CD8-positive, alpha-beta memory T cell (primary cell): Measurements from ENCODE around the gene UBA7. TPM values are rescaled to one million over a fixed set of nuclear protein-coding genes. Genes with fewer than 3 reads are reported as not detected.

ENCODE experiments used
- CTCF ChIA-PET: fragments of 350-600 bp; sonication (Branson Sonifier 250); formaldehyde crosslinking; loops from one replicate; lab custom pipeline; 2021; ENCODE audit warnings: antibody characterized with exemption; lab: Charles Lee
- POLR2A ChIA-PET: fragments of 350-600 bp; sonication (Branson Sonifier 250); formaldehyde crosslinking; loops from one replicate; lab custom pipeline; 2021; ENCODE audit warnings: antibody characterized with exemption; lab: Charles Lee
- DNase-seq, 5 donors: peaks; one replicate each; pipeline versions ENCODE4 v3.0.0 to v3.0.0-alpha.2; 2020 to 2022; ENCODE audit warnings: mixed read lengths in 1 of 5
- H3K27ac ChIP-seq: one replicate; pipeline ENCODE4 v1.7.0; 2013; ENCODE audit warnings: low read depth, mild to moderate bottlenecking, low read length, moderate library complexity
- H3K27me3 ChIP-seq: 2 replicates; pipeline ENCODE4 v1.7.0; 2013; ENCODE audit warnings: low read length, mild to moderate bottlenecking; ENCODE audit not compliant: insufficient read depth, poor library complexity, severe bottlenecking
- H3K36me3 ChIP-seq: 2 replicates; pipeline ENCODE4 v1.7.0; 2013; ENCODE audit warnings: mild to moderate bottlenecking, low read length, moderate library complexity; ENCODE audit not compliant: insufficient read depth
- H3K4me1 ChIP-seq: 2 replicates; pipeline ENCODE4 v1.7.0; 2013; ENCODE audit warnings: mild to moderate bottlenecking, low read length, moderate library complexity; ENCODE audit not compliant: insufficient read depth
- H3K4me3 ChIP-seq: 2 replicates; pipeline ENCODE4 v1.7.0; 2013; ENCODE audit warnings: mild to moderate bottlenecking, low read length
- H3K9me3 ChIP-seq: 2 replicates; pipeline ENCODE4 v1.7.0; 2013; ENCODE audit warnings: mild to moderate bottlenecking, low read length
- H3K27ac Mint-ChIP-seq, 8 donors: one replicate each; pipeline ENCODE4 v1.8.0; 2020 to 2021; ENCODE audit warnings: mixed read lengths in 8 of 8, mild to moderate bottlenecking in 6 of 8, inconsistent platforms in 3 of 8, moderate library complexity in 3 of 8
- H3K27me3 Mint-ChIP-seq, 2 donors: one replicate each; pipeline ENCODE4 v1.8.0; 2020 to 2021; ENCODE audit warnings: mixed read lengths in 2 of 2, mild to moderate bottlenecking in 1 of 2, moderate library complexity in 1 of 2
- H3K36me3 Mint-ChIP-seq, 3 donors: one replicate each; pipeline ENCODE4 v1.8.0; 2020 to 2021; ENCODE audit warnings: mixed read lengths in 3 of 3, inconsistent platforms in 1 of 3, mild to moderate bottlenecking in 1 of 3
- H3K4me1 Mint-ChIP-seq, 3 donors: one replicate each; pipeline ENCODE4 v1.8.0; 2020 to 2021; ENCODE audit warnings: mixed read lengths in 3 of 3, inconsistent platforms in 1 of 3, mild to moderate bottlenecking in 1 of 3
- H3K4me3 Mint-ChIP-seq, 7 donors: one replicate each; pipeline ENCODE4 v1.8.0; 2020 to 2021; ENCODE audit warnings: mixed read lengths in 7 of 7, mild to moderate bottlenecking in 6 of 7, moderate library complexity in 4 of 7, inconsistent platforms in 2 of 7
- H3K9me3 Mint-ChIP-seq, 5 donors: one replicate each; pipeline ENCODE4 v1.8.0; 2020 to 2022; ENCODE audit warnings: mixed read lengths in 5 of 5, mild to moderate bottlenecking in 3 of 5, moderate library complexity in 2 of 5, inconsistent platforms in 1 of 5
- polyA plus RNA-seq: library from polyadenylated mRNA; unstranded; fragments of 300-500 nt; fragmentation: Illumina TruSeq; gene quantifications from one replicate; pipeline ENCODE4 v1.2.3, GENCODE V29; 2021
- total RNA-seq, 2 experiments: library from RNA; stranded (reverse); gene quantifications; one replicate each; pipeline ENCODE4 v1.2.3, GENCODE V29; 2021

The UBA7 gene, protein sequence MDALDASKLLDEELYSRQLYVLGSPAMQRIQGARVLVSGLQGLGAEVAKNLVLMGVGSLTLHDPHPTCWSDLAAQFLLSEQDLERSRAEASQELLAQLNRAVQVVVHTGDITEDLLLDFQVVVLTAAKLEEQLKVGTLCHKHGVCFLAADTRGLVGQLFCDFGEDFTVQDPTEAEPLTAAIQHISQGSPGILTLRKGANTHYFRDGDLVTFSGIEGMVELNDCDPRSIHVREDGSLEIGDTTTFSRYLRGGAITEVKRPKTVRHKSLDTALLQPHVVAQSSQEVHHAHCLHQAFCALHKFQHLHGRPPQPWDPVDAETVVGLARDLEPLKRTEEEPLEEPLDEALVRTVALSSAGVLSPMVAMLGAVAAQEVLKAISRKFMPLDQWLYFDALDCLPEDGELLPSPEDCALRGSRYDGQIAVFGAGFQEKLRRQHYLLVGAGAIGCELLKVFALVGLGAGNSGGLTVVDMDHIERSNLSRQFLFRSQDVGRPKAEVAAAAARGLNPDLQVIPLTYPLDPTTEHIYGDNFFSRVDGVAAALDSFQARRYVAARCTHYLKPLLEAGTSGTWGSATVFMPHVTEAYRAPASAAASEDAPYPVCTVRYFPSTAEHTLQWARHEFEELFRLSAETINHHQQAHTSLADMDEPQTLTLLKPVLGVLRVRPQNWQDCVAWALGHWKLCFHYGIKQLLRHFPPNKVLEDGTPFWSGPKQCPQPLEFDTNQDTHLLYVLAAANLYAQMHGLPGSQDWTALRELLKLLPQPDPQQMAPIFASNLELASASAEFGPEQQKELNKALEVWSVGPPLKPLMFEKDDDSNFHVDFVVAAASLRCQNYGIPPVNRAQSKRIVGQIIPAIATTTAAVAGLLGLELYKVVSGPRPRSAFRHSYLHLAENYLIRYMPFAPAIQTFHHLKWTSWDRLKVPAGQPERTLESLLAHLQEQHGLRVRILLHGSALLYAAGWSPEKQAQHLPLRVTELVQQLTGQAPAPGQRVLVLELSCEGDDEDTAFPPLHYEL
- total RNA-seq: 10 to 100 TPM; 57.8 to 58.3 TPM
- 40.7 TPM for polyA plus RNA-seq

DNA sequence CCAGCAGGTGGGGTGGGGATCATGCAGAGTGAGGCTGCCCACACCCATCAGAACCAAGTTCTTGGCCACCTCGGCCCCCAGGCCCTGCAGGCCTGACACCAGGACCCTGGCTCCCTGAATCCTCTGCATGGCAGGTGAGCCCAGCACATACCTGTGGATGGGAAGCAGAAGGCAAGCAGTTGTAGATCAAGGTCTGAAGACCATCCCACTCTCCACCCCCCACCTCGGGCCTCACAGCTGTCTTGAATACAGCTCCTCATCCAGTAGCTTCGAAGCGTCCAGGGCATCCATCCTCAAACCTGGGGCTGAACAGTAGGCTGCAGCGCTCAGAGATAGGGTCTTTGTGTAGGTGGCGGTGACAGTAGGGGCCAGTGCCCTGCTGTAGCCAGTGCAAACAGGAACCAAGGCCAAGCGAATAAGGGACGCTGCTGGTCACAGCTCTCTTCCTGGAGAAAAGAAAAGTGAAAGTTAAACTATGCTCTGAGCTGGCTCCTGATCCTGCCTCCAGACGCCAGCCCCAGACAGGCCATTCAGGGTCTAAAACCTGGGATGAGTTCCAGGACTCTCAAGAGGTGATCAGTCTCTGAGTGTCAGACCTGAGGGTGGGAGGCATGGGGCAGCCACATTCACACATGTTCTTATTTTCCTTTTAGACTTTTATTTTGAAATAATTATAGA is at the start of gene UBA7:
Gene UBA7 (minus strand): TSS at position 457 of the 678 bp plus-strand sequence. CDS start 166 bp downstream, at position 291.
- Mint-ChIP-seq H3K4me1 (peaks cover 26 to 47% (median 36%) of the 10 kb centered on the region in 3 donors), H3K27me3 (no peaks in the 10 kb centered on the region), H3K4me3 (peak within 1 kb of the TSS; percentile 96 to 98 (median 98)), H3K9me3 (no peaks in the 10 kb centered on the region), H3K36me3 (peaks cover 2 to 45% (median 3%) of the 10 kb centered on the region in 3 donors), H3K27ac (peak within 1 kb of the TSS; percentile 94 to 99 (median 99))
- DNase-seq: peak in 4 of 5 donors; percentile 29 to 62 (median 44)
- Histone ChIP-seq H3K4me3 (peak within 1 kb of the TSS; percentile 75), H3K36me3 (peaks cover 18% of the 10 kb centered on the region), H3K27me3 (no peaks in the 10 kb centered on the region), H3K4me1 (peaks cover 30% of the 10 kb centered on the region), H3K9me3 (no peaks in the 10 kb centered on the region), H3K27ac (peak within 1 kb of the TSS; percentile 63)
- ChIA-PET POLR2A (interaction anchor here (0.5 to 2.3 kb wide), 4 partner anchors 8 to 491 kb away, joined by 3 to 33 read pairs (median 4); partner anchors contain the start of genes INKA1 and RBM6), CTCF (interaction anchor here (0.7 to 5.2 kb wide), 5 partner anchors 8 to 210 kb away, joined by 3 to 35 read pairs (median 4); partner anchors contain the start of gene INKA1)

DNA sequence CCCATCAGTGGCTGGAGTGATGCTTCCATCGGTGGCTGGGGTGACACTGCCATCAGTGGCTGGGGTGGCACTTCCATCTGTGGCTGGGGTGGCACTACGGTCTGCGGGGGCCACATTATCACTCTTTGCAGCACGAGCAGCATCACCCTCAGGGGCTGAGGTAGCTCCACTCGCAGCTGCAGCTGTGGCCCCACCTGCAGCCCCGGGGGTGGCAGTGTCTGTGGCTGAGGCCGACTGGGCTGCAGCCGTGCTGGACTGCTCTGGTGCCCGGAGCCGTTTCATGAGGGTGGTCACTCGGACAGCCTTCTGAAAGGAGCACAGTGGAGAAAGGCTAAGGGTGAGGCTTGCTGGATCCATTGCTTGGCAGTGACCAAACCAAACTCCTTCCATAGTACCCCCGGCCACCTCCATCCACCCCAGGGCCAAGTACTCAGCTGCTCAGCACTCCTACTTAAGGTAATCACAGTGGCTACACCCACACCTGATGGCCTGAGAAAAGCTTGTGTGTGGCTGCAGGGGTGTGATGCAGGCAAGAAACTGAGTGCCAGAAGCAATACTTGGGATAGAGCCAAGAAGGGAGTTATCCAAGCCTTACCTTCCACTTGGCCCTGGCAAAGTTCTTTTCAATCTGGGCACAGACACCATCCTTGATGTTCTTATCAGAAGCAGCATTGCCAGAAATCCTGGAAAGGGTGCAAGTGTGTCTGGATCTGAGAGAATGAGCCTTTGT is 46.0 kb upstream of the UBA7 start:
- ChIA-PET POLR2A (no interaction called here), CTCF (no interaction called here)
- H3K27me3 Mint-ChIP-seq: peaks cover 8 to 20% of the 10 kb centered on the region in 2 donors
- H3K27ac ChIP-seq: no peak overlapping the region
- H3K9me3 ChIP-seq: no peaks in the 10 kb centered on the region
- no peak overlapping the region for H3K27ac Mint-ChIP-seq
- H3K4me1 Mint-ChIP-seq: peaks cover 10 to 17% (median 12%) of the 10 kb centered on the region in 3 donors
- peaks cover 14% of the 10 kb centered on the region for H3K4me1 ChIP-seq
- H3K4me3 Mint-ChIP-seq: no peak overlapping the region
- no peak for DNase-seq
- H3K36me3 ChIP-seq: no peaks in the 10 kb centered on the region
- H3K4me3 ChIP-seq: no peak overlapping the region
- no peaks in the 10 kb centered on the region for H3K9me3 Mint-ChIP-seq
- H3K27me3 ChIP-seq: peaks cover 4% of the 10 kb centered on the region
- H3K36me3 Mint-ChIP-seq: no peaks in the 10 kb centered on the region

DNA sequence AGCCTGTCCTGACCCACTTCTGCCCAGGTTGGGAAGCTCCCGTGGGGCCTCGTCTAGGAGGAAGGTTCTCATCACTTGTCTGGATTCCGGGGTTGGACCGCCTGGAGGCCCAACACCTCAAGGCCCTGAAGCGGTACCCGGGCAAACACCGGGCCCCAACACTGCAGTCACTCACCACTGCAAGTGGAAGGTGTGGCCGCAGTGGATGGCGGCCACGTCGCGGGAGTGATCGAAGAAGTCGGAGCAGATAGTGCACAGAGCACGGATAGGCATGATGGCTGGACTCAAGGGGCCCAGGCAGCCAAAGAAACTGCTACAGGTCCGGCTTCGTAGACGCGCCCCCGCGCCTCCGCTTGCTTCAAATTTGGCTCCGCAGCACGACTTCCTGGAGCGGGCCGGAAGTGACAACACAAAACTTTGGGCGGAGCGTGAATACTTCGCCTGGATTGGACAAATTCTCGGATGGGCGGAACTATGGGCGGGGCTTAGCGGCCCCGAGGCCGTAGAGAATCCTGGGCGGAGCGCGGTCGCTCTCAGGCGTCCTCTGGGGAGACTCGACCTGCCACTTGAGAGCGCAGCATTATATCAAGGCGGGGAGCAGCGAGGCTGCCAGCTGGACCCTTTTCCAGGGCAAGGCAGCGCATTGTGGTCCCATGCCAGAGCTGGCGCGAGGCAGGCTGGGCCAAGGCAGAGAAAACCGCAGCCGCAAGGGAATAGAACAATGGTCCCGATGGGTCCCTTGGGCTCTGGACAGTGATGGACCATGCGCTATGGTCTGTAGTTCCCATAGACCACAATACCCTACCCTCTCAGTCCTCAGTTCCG is 42.6 kb upstream of the UBA7 start, which contains the start of gene TRAIP:
Gene TRAIP (minus strand): TSS at position 384 of the 825 bp plus-strand sequence. CDS start 111 bp downstream, at position 273.
- Histone ChIP-seq H3K4me3 (peak within 1 kb of the TSS; percentile 90), H3K27me3 (no peaks in the 10 kb centered on the region), H3K27ac (peak within 1 kb of the TSS; percentile 76), H3K36me3 (no peaks in the 10 kb centered on the region), H3K9me3 (no peaks in the 10 kb centered on the region), H3K4me1 (peaks cover 14% of the 10 kb centered on the region)
- Mint-ChIP-seq H3K4me1 (peaks cover 10 to 17% (median 12%) of the 10 kb centered on the region in 3 donors), H3K36me3 (no peaks in the 10 kb centered on the region), H3K27me3 (peaks cover 0 to 4% of the 10 kb centered on the region in 2 donors), H3K4me3 (peak within 1 kb of the TSS; percentile 78 to 89 (median 86)), H3K27ac (peak within 1 kb of the TSS; percentile 62 to 96 (median 88)), H3K9me3 (no peaks in the 10 kb centered on the region)
- POLR2A ChIA-PET: interaction anchor here (1.5 kb wide), 1 partner anchor 84 kb away, joined by 3 read pairs; the partner anchor contains the start of gene RBM6
- CTCF ChIA-PET: interaction anchor here (0.7 to 2.2 kb wide), 4 partner anchors 12 to 316 kb away, joined by 3 to 12 read pairs (median 3); no protein-coding TSS in a partner anchor
- peak; percentile 91 to 95 (median 92) for DNase-seq

DNA sequence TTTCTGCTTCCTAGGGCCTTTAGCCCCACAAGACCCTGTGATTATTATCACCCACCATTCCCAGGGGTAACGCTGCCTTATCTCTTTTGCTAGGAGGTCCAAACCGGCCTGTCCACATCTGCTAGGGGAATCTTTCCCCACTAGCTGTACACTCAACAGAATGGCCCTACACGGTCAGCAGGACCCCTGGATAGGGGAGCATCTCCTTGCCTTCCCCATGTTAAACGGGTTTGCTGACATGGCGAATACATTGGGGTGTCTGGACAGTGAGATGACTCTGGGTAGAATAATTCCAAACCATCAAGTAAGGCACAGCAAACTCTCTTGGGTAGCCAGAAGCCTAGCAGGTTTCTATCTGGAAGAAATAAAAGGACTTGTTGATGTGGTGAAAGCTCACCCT is 41.9 kb upstream of the UBA7 start:
- no peak for DNase-seq
- POLR2A ChIA-PET: no interaction called here
- Histone ChIP-seq H3K36me3 (no peaks in the 10 kb centered on the region), H3K4me3 (peak overlapping the region; percentile 90), H3K9me3 (no peaks in the 10 kb centered on the region), H3K27me3 (no peaks in the 10 kb centered on the region), H3K27ac (peak overlapping the region; percentile 76), H3K4me1 (peaks cover 14% of the 10 kb centered on the region)
- H3K9me3 Mint-ChIP-seq: no peaks in the 10 kb centered on the region
- H3K36me3 Mint-ChIP-seq: no peaks in the 10 kb centered on the region
- peak overlapping the region in 6 of 8 donors; percentile 87 to 94 (median 88) for H3K27ac Mint-ChIP-seq
- peaks cover 0 to 3% of the 10 kb centered on the region in 2 donors for H3K27me3 Mint-ChIP-seq
- CTCF ChIA-PET: interaction anchor here (2.2 kb wide), 1 partner anchor 17 kb away, joined by 12 read pairs; no protein-coding TSS in a partner anchor
- peak overlapping the region; percentile 78 to 89 (median 86) for H3K4me3 Mint-ChIP-seq
- peaks cover 10 to 17% (median 12%) of the 10 kb centered on the region in 3 donors for H3K4me1 Mint-ChIP-seq

DNA sequence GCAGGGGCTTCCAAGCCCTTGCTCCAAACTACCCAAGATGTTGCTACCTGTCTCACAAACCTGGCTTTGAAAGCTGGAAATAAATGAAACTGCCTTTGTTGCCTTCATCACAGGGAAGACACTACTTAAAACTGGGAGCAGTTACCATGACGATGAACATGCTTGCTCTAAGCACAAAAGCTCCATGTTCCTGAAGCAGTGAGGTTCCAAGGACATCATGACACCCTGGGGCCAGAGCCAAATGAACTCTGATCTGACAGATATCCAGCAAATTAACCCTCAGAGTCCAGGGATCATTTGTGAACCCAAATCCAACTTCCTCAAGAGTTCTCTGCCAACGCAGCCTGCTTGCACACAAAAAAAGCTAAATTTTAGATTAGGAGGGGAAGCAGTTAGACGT is 31.9 kb upstream of the UBA7 start:
- no peaks in the 10 kb centered on the region for H3K9me3 Mint-ChIP-seq
- H3K4me1 Mint-ChIP-seq: no peaks in the 10 kb centered on the region
- H3K27ac Mint-ChIP-seq: no peak overlapping the region
- Histone ChIP-seq H3K27me3 (no peaks in the 10 kb centered on the region), H3K36me3 (no peaks in the 10 kb centered on the region), H3K4me1 (no peaks in the 10 kb centered on the region), H3K27ac (no peak overlapping the region), H3K4me3 (no peak overlapping the region), H3K9me3 (no peaks in the 10 kb centered on the region)
- peaks cover 0 to 2% of the 10 kb centered on the region in 2 donors for H3K27me3 Mint-ChIP-seq
- DNase-seq: no peak
- peaks cover 0 to 4% (median 0%) of the 10 kb centered on the region in 3 donors for H3K36me3 Mint-ChIP-seq
- ChIA-PET POLR2A (no interaction called here), CTCF (interaction anchor here (1.0 to 5.8 kb wide), 4 partner anchors 11 to 306 kb away, joined by 3 to 30 read pairs (median 5); partner anchors contain the start of gene INKA1)
- H3K4me3 Mint-ChIP-seq: no peak overlapping the region

DNA sequence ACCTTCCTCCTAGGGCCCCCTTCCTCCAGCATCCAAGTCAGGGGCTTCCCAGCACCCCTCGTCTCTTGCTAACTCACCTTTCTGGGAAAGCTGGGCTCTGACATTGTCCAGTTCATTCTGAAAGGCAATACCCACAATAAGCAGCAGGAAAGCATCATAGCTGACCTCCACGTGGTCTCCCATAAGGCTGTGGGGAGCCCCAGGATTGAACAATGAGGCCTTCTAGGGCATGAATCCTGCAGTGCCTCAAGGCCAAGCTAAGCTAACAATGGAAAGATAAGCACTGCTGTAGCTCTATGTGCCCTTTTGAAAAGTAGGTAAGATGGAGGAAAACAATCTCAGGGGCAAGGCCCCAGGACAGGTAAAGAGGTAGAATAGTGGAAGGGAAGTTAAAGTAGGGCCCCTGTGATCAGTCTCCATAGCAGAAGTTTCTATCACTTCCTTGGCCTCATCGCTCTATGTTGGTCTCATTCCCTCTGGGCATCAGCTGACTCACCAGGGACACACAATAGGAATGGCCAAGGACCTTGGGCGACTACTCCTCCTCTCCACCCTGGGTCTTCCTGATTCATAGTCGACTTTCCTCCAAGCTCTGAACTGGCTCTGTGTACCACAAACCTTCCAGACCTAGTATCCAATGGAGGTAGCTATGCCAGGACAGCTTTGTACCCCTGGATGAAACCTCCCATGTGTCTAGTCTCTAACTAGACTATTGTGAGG is 30.9 kb upstream of the UBA7 start:
- no peaks in the 10 kb centered on the region for H3K27me3 ChIP-seq
- no peaks in the 10 kb centered on the region for H3K4me1 ChIP-seq
- no peaks in the 10 kb centered on the region for H3K4me1 Mint-ChIP-seq
- peaks cover 0 to 2% of the 10 kb centered on the region in 2 donors for H3K27me3 Mint-ChIP-seq
- H3K36me3 Mint-ChIP-seq: peaks cover 0 to 4% (median 0%) of the 10 kb centered on the region in 3 donors
- no peaks in the 10 kb centered on the region for H3K9me3 Mint-ChIP-seq
- H3K4me3 ChIP-seq: no peak overlapping the region
- H3K4me3 Mint-ChIP-seq: no peak overlapping the region
- ChIA-PET POLR2A (interaction anchor here (0.6 kb wide), 1 partner anchor 56 kb away, joined by 3 read pairs; no protein-coding TSS in a partner anchor), CTCF (interaction anchor here (1.0 to 5.8 kb wide), 4 partner anchors 10 to 305 kb away, joined by 3 to 30 read pairs (median 5); partner anchors contain the start of gene INKA1)
- H3K36me3 ChIP-seq: no peaks in the 10 kb centered on the region
- peak overlapping the region in 1 of 8 donors; percentile 55 for H3K27ac Mint-ChIP-seq
- DNase-seq: no peak
- no peaks in the 10 kb centered on the region for H3K9me3 ChIP-seq
- no peak overlapping the region for H3K27ac ChIP-seq
